HAP-1 (cell line): ENCODE measurements around the gene KIF21A.
A peak's percentile ranks its signal among the peaks of the same experiment; 100 is the strongest.

ENCODE experiments used
- DNase-seq, 2 experiments: peaks; one replicate each; pipeline ENCODE4 v3.0.0-alpha.2; 2016 to 2020; ENCODE audit warnings: low spot score in 2 of 2
- H3K27me3 ChIP-seq: fragments of 250-450 bp; sonication (Bioruptor Pico); 2 replicates; pipeline ENCODE4 v1.5.1; 2020; ENCODE audit warnings: low read depth, mild to moderate bottlenecking, moderate library complexity
- H3K36me3 ChIP-seq: fragments of 250-450 bp; sonication (Bioruptor Pico); replicated peaks from 2 replicates; pipeline ENCODE4 v1.5.1; 2020; ENCODE audit warnings: mild to moderate bottlenecking
- H3K4me1 ChIP-seq: fragments of 250-450 bp; sonication (Bioruptor Pico); 2 replicates; pipeline ENCODE4 v1.5.1; 2020; ENCODE audit warnings: mild to moderate bottlenecking
- H3K4me3 ChIP-seq: fragments of 250-450 bp; sonication (Bioruptor Pico); 2 replicates; pipeline ENCODE4 v1.5.1; 2020; ENCODE audit warnings: mild to moderate bottlenecking, moderate library complexity
- H3K9me3 ChIP-seq: fragments of 250-450 bp; sonication (Bioruptor Pico); 2 replicates; pipeline ENCODE4 v1.5.1; 2020; ENCODE audit warnings: mild to moderate bottlenecking, moderate library complexity
- in situ Hi-C: fragments of 300-500 bp; cut with MboI; formaldehyde crosslinking; loops from 3 replicates; pipeline ENCODE4 v1.14.3; 2020; ENCODE audit warnings: low sequenced_read_pairs, inconsistent platforms, mixed read lengths

KIF21A gene

GRCh38 chr12:39420043-39420442 lies 22.9 kb downstream of the KIF21A start:
- in situ Hi-C loops: no loop called here
- no peaks in the 10 kb centered on the region for H3K36me3 ChIP-seq

GRCh38 chr12:39419471-39419870 lies 23.4 kb downstream of the KIF21A start:
- in situ Hi-C loops: no loop called here
- Histone ChIP-seq H3K36me3 (no peaks in the 10 kb centered on the region), H3K4me1 (no peaks in the 10 kb centered on the region), H3K9me3 (no peaks in the 10 kb centered on the region), H3K4me3 (no peak overlapping the region), H3K27me3 (no peaks in the 10 kb centered on the region)
- DNase-seq: no peak

More at GRCh38 chr12:39420043-39420442, 22.9 kb downstream of the KIF21A start:
- Histone ChIP-seq H3K27me3 (no peaks in the 10 kb centered on the region), H3K4me3 (no peak overlapping the region), H3K4me1 (no peaks in the 10 kb centered on the region), H3K9me3 (no peaks in the 10 kb centered on the region)
- DNase-seq: no peak

- in situ Hi-C loops: no loop called here
- H3K4me1 ChIP-seq: no peaks in the 10 kb centered on the region
- no peaks in the 10 kb centered on the region for H3K36me3 ChIP-seq
- H3K4me3 ChIP-seq: no peak overlapping the region
- H3K9me3 ChIP-seq: no peaks in the 10 kb centered on the region
- H3K27me3 ChIP-seq: no peaks in the 10 kb centered on the region
- no peak for DNase-seq
These were observed 25.0 kb downstream of the KIF21A start for GRCh38 chr12:39417916-39418315.

- in situ Hi-C loops: no loop called here
- Histone ChIP-seq H3K4me1 (no peaks in the 10 kb centered on the region), H3K27me3 (no peaks in the 10 kb centered on the region), H3K36me3 (no peaks in the 10 kb centered on the region), H3K4me3 (no peak overlapping the region), H3K9me3 (no peaks in the 10 kb centered on the region)
- DNase-seq: no peak
These were observed 28.8 kb downstream of the KIF21A start for GRCh38 chr12:39413836-39414771.

- Histone ChIP-seq H3K4me1 (no peaks in the 10 kb centered on the region), H3K9me3 (no peaks in the 10 kb centered on the region), H3K36me3 (no peaks in the 10 kb centered on the region), H3K27me3 (no peaks in the 10 kb centered on the region), H3K4me3 (no peak overlapping the region)
- no peak for DNase-seq
- in situ Hi-C loops: no loop called here
These were observed 30.7 kb downstream of the KIF21A start for GRCh38 chr12:39412210-39412609.

GRCh38 chr12:39406262-39406661 lies 36.7 kb downstream of the KIF21A start:
- H3K9me3 ChIP-seq: no peaks in the 10 kb centered on the region
- in situ Hi-C loops: no loop called here
- H3K4me3 ChIP-seq: no peak overlapping the region
- no peaks in the 10 kb centered on the region for H3K36me3 ChIP-seq
- DNase-seq: no peak
- H3K4me1 ChIP-seq: no peaks in the 10 kb centered on the region
- H3K27me3 ChIP-seq: no peaks in the 10 kb centered on the region

GRCh38 chr12:39405580-39405979 lies 37.3 kb downstream of the KIF21A start:
- H3K4me1 ChIP-seq: no peaks in the 10 kb centered on the region
- no peak for DNase-seq
- no peak overlapping the region for H3K4me3 ChIP-seq
- H3K36me3 ChIP-seq: no peaks in the 10 kb centered on the region
- in situ Hi-C loops: no loop called here
- H3K9me3 ChIP-seq: no peaks in the 10 kb centered on the region
- no peaks in the 10 kb centered on the region for H3K27me3 ChIP-seq

- in situ Hi-C loops: no loop called here
- H3K27me3 ChIP-seq: no peaks in the 10 kb centered on the region
- no peaks in the 10 kb centered on the region for H3K9me3 ChIP-seq
- H3K4me3 ChIP-seq: no peak overlapping the region
- DNase-seq: no peak
- no peaks in the 10 kb centered on the region for H3K36me3 ChIP-seq
- no peaks in the 10 kb centered on the region for H3K4me1 ChIP-seq
These were observed 38.9 kb downstream of the KIF21A start for GRCh38 chr12:39404000-39404399.

GRCh38 chr12:39403376-39403775 lies 39.5 kb downstream of the KIF21A start:
- Histone ChIP-seq H3K27me3 (no peaks in the 10 kb centered on the region), H3K4me1 (no peaks in the 10 kb centered on the region), H3K9me3 (no peaks in the 10 kb centered on the region), H3K36me3 (no peaks in the 10 kb centered on the region), H3K4me3 (no peak overlapping the region)
- no peak for DNase-seq
- in situ Hi-C loops: no loop called here

GRCh38 chr12:39402922-39403321 lies 40.0 kb downstream of the KIF21A start:
- Histone ChIP-seq H3K4me3 (no peak overlapping the region), H3K36me3 (no peaks in the 10 kb centered on the region), H3K27me3 (no peaks in the 10 kb centered on the region), H3K4me1 (no peaks in the 10 kb centered on the region), H3K9me3 (no peaks in the 10 kb centered on the region)
- in situ Hi-C loops: no loop called here
- DNase-seq: no peak

GRCh38 chr12:39401459-39401858 lies 41.5 kb downstream of the KIF21A start:
- in situ Hi-C loops: no loop called here
- Histone ChIP-seq H3K9me3 (no peaks in the 10 kb centered on the region), H3K27me3 (no peaks in the 10 kb centered on the region), H3K36me3 (no peaks in the 10 kb centered on the region), H3K4me1 (no peaks in the 10 kb centered on the region), H3K4me3 (no peak overlapping the region)
- DNase-seq: no peak

GRCh38 chr12:39395866-39396265 lies 47.1 kb downstream of the KIF21A start:
- no peak for DNase-seq
- Histone ChIP-seq H3K27me3 (no peaks in the 10 kb centered on the region), H3K9me3 (no peaks in the 10 kb centered on the region), H3K36me3 (no peaks in the 10 kb centered on the region), H3K4me3 (no peak overlapping the region), H3K4me1 (peaks cover 32% of the 10 kb centered on the region)
- in situ Hi-C loops: no loop called here

- Histone ChIP-seq H3K4me3 (no peak overlapping the region), H3K36me3 (no peaks in the 10 kb centered on the region), H3K27me3 (no peaks in the 10 kb centered on the region), H3K4me1 (peaks cover 32% of the 10 kb centered on the region), H3K9me3 (no peaks in the 10 kb centered on the region)
- DNase-seq: peak; percentile 59 to 96
- in situ Hi-C loops: no loop called here
These were observed 49.0 kb downstream of the KIF21A start for GRCh38 chr12:39393890-39394289.

- Histone ChIP-seq H3K4me1 (peaks cover 32% of the 10 kb centered on the region), H3K4me3 (no peak overlapping the region), H3K9me3 (no peaks in the 10 kb centered on the region), H3K36me3 (no peaks in the 10 kb centered on the region), H3K27me3 (no peaks in the 10 kb centered on the region)
- in situ Hi-C loops: no loop called here
- DNase-seq: no peak
These were observed 49.7 kb downstream of the KIF21A start for GRCh38 chr12:39393179-39393578.
